KOPT-K1 (cell line): ENCODE results near the gene PTPN2.

Experiments
- H3K27ac ChIP-seq: fragments of 200-600 bp; sonication (generic); 2 replicates; pipeline ENCODE4 v1.5.1; 2016; ENCODE audit warnings: antibody characterized with exemption, mild to moderate bottlenecking, low read depth, low read length; ENCODE audit not compliant: poor library complexity, severe bottlenecking
- H3K36me3 ChIP-seq: fragments of 200-600 bp; sonication (generic); 2 replicates; pipeline ENCODE4 v1.5.1; 2017; ENCODE audit warnings: antibody characterized with exemption, mild to moderate bottlenecking, low read length, moderate library complexity; ENCODE audit not compliant: insufficient read depth
- H3K9me3 ChIP-seq: fragments of 200-600 bp; sonication (generic); 2 replicates; pipeline ENCODE4 v1.5.1; 2017; ENCODE audit warnings: antibody characterized with exemption, low read length, mild to moderate bottlenecking; ENCODE audit not compliant: insufficient read depth, poor library complexity, severe bottlenecking

The PTPN2 gene

DNA sequence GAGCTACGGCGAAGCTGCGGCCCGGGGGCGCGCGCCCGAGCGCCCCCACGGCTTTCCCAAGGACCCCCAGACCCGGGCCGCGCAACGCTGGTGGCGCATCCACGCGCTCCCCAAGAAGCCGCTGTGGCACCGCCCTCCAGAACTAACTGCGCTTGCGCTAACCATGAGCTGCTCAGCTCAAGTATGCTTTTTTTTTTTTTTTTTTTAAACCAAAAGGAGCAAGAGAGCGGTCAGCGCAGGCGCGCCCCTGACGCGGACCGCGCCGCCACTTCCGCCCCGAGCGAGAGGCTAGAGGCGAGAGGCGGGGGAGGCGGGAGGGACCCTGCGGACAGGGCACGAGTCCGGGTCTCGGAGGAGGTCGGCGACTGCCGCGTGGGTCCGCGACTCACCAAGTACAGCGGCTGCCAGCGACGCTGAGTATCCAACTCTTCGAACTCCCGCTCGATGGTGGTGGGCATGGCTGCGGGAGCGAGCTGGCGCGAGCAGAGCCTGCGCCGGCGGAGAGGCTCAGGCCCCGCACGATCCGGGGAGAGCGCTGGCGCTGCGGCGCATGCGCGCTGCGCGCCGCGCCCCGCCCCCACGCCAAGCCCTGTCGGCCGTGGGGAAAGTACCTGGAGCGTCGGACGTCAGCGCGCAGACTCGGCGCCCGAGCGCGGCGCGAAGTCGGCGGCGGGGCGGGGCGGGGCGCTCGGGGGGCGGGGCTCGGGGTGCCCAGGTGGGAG, at the start of gene PTPN2:
PTPN2 (minus strand) TSS at position 554 of the 722 bp plus-strand sequence; CDS start at position 458, 96 bp downstream.
- H3K36me3 ChIP-seq = no peaks in the 10 kb centered on the region
- H3K9me3 ChIP-seq = no peaks in the 10 kb centered on the region
- H3K27ac ChIP-seq = peak within 1 kb of the TSS; percentile 92

- Histone ChIP-seq H3K36me3 (no peaks in the 10 kb centered on the region), H3K9me3 (no peaks in the 10 kb centered on the region), H3K27ac (no peak overlapping the region)
These were observed 49.3 kb upstream of the PTPN2 start for GRCh38 chr18:12933327-12933726.

DNA sequence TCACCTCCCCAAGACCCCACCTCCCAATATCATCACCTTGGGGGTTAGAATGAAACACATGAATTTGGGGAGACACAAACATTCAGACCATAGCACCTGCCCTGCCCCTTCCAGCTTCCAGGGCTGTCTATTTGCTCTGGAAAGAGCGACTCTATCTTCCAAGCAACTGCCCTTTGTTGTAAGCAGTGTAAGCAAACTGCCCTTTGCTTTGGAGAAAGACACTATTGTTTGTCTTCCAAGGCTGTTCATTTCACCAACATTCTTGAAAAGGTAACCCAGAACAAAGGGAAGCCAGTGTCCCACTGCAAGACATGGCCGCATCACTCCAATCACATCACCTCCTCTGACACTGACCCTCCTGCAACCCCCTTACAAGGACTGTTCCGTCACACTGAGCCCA, 46.9 kb upstream of the PTPN2 start:
- no peaks in the 10 kb centered on the region for H3K9me3 ChIP-seq
- no peak overlapping the region for H3K27ac ChIP-seq
- H3K36me3 ChIP-seq = no peaks in the 10 kb centered on the region

- H3K36me3 ChIP-seq = no peaks in the 10 kb centered on the region
- H3K27ac ChIP-seq = no peak overlapping the region
- no peaks in the 10 kb centered on the region for H3K9me3 ChIP-seq
These were observed 46.3 kb upstream of the PTPN2 start for GRCh38 chr18:12930376-12930775.

- Histone ChIP-seq H3K36me3 (no peaks in the 10 kb centered on the region), H3K27ac (no peak overlapping the region), H3K9me3 (no peaks in the 10 kb centered on the region)
These were observed 45.5 kb upstream of the PTPN2 start for GRCh38 chr18:12929477-12930083.

DNA sequence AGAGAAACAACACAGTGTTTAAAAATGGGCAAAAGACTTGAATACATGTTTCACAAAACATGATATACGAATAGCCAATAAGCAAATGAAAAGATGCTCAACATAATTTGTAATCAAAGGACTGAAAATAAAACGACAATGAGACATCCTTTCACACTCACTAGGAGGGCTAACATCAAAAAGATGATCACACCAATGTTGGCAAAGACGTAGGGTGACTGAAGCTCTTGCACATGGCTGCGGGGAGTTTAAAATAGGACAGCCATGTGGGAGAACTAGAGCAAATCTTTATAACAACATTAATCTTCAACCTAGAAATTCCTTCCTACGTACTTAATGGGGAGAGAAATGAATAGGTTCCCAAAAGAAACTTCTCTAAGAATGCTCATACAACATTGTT, 44.6 kb upstream of the PTPN2 start:
- H3K9me3 ChIP-seq = no peaks in the 10 kb centered on the region
- no peak overlapping the region for H3K27ac ChIP-seq
- no peaks in the 10 kb centered on the region for H3K36me3 ChIP-seq

GRCh38 chr18:12928206-12928605, 44.2 kb upstream of the PTPN2 start:
- no peak overlapping the region for H3K27ac ChIP-seq
- H3K36me3 ChIP-seq = no peaks in the 10 kb centered on the region
- H3K9me3 ChIP-seq = no peaks in the 10 kb centered on the region

DNA sequence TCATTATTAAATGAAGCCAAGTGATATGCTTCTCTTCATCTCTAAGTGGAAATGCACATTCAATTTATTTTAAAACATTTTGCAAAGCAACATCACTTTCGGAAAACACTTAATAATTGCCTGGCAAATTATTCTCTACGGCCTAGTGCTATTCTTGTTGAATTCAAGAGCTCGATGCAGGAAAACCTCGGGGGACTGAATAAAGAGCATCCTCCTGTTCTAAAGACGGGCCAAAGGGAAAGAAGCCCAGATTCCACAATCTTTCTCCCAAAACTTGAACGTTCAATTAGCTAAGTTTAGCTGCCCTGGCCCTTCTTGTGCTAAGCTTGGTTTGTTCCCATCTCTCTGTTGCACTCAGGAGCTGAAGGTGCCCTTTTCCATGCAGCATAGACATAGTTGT, 40.6 kb upstream of the PTPN2 start:
- H3K9me3 ChIP-seq = no peaks in the 10 kb centered on the region
- no peak overlapping the region for H3K27ac ChIP-seq

GRCh38 chr18:12922266-12922665, 38.2 kb upstream of the PTPN2 start:
- no peaks in the 10 kb centered on the region for H3K9me3 ChIP-seq
- no peaks in the 10 kb centered on the region for H3K36me3 ChIP-seq
- H3K27ac ChIP-seq = no peak overlapping the region

More for the DNA sequence above, 40.6 kb upstream of the PTPN2 start:
- H3K36me3 ChIP-seq = no peaks in the 10 kb centered on the region

- Histone ChIP-seq H3K36me3 (no peaks in the 10 kb centered on the region), H3K9me3 (no peaks in the 10 kb centered on the region), H3K27ac (peak overlapping the region; percentile 30)
These were observed 37.1 kb upstream of the PTPN2 start for GRCh38 chr18:12921178-12921577.

GRCh38 chr18:12911929-12912703, 28.1 kb upstream of the PTPN2 start:
- H3K27ac ChIP-seq = no peak overlapping the region
- no peaks in the 10 kb centered on the region for H3K36me3 ChIP-seq
- H3K9me3 ChIP-seq = peaks cover 24% of the 10 kb centered on the region

- H3K36me3 ChIP-seq = no peaks in the 10 kb centered on the region
- no peak overlapping the region for H3K27ac ChIP-seq
- H3K9me3 ChIP-seq = peaks cover 24% of the 10 kb centered on the region
These were observed 27.2 kb upstream of the PTPN2 start for GRCh38 chr18:12911025-12911928.

DNA sequence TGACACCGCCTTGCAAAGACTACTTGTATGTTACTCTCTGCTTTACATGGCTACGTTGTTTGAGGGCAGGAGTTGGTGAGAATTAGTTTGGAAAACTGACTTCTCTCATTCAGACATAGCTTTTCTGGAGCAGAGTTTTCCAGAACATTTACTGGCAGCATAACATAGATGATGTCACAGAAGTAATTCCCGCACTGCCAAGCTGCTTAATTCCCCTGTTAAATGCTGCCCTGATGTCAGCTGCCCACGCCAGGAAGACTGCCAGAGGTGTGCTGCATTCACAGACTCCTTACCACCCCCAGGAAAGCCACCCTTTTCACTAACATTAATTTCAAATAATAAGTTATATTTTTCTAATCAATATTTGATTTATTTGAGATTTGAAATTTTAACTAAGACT, 24.7 kb upstream of the PTPN2 start:
- Histone ChIP-seq H3K27ac (no peak overlapping the region), H3K36me3 (no peaks in the 10 kb centered on the region), H3K9me3 (peaks cover 15% of the 10 kb centered on the region)

DNA sequence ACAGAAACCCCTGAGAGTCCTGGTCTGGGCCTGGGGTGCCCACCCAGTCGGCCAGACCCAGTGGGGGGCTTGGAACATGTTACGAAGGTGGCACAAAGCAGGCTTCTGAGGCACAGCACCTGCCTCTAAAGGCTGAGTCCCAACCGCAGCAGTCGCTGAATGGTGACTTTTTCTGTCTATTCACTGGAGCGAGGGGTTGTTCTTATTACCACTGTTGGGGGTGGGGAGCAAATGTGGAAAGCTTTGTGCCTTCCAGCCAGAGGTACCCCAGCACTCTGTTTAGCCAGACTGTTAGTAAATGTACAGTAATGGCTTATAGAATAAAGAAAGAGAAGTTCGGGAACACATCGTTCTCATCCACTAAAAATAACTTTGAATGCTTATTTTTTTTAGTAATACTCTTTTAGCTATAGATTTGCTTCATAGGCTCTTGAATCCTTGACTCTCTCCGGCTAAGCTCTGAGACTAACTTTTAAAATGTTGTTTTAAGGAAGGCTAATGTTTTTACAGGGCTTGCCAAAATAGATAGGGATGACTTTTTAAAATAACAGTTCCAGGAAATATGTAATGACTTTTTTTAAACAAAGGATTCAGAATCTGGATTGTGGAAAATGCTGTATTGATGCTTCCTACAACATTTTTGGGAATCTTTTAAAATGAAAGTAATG, 23.4 kb upstream of the PTPN2 start:
- no peaks in the 10 kb centered on the region for H3K36me3 ChIP-seq
- H3K9me3 ChIP-seq = peaks cover 2% of the 10 kb centered on the region
- H3K27ac ChIP-seq = no peak overlapping the region
